Measurements from ENCODE around the gene TMEM270. TPM values are rescaled to one million over a fixed set of nuclear protein-coding genes. Genes with fewer than 3 reads are reported as not detected.
A peak's percentile ranks its signal among the peaks of the same experiment; 100 is the strongest.

The TMEM270 gene
- total RNA-seq, 1 experiment from 2014 or later: 0.28 TPM

GRCh38 chr7:73829921-73830680 is 30.9 kb upstream of the TMEM270 start:
- ChIA-PET CTCF (interaction anchor here (0.7 to 7.9 kb wide), 5 partner anchors 11 to 215 kb away, joined by 3 to 68 read pairs (median 4); partner anchors contain the start of genes ABHD11 and METTL27), POLR2A (interaction anchor here (0.6 to 5.7 kb wide), 5 partner anchors 11 to 89 kb away, joined by 3 to 91 read pairs (median 4); partner anchors contain the start of genes ABHD11 and METTL27)
- peaks cover 5% of the 10 kb centered on the region for H3K36me3 Mint-ChIP-seq
- H3K27me3 Mint-ChIP-seq (ENCODE audit: low read depth): peaks cover 2% of the 10 kb centered on the region
- H3K27ac Mint-ChIP-seq: peak overlapping the region; percentile 99
- H3K4me3 Mint-ChIP-seq: peak overlapping the region; percentile 74
- peaks cover 75% of the 10 kb centered on the region for H3K4me1 Mint-ChIP-seq
- H3K9me3 Mint-ChIP-seq: no peaks in the 10 kb centered on the region
- TF ChIP-seq SP1 (CRISPR knock-in tag; conservative IDR thresholded peaks at IDR 0.05): no peak
- ATAC-seq: no peak
- DNase-seq (ENCODE audit: low spot score): no peak

GRCh38 chr7:73830681-73831583 is 30.0 kb upstream of the TMEM270 start, which contains the start of gene CLDN4:
CLDN4 (plus strand) TSS chr7:73830996; CDS start chr7:73831202, 206 bp downstream.
- ATAC-seq (peak; percentile 14), DNase-seq (ENCODE audit: low spot score) (peak; percentile 80)
- peak within 1 kb of the TSS; percentile 74 for H3K4me3 Mint-ChIP-seq
- H3K36me3 Mint-ChIP-seq: peaks cover 5% of the 10 kb centered on the region
- TF ChIP-seq ZNF232 (CRISPR knock-in tag; IDR thresholded peaks at IDR 0.05) (no peak; the same call in 1 of the 2 replicates), IRF1 (CRISPR knock-in tag; IDR thresholded peaks at IDR 0.05) (0 out of 2 replicates have a peak, but pooled peaks have one; percentile 24), ZNF121 (CRISPR knock-in tag; IDR thresholded peaks at IDR 0.05) (peak; percentile 53; the same call in 1 of the 2 replicates), EMX1 (CRISPR knock-in tag; IDR thresholded peaks at IDR 0.05) (0 out of 2 replicates have a peak, but pooled peaks have one; percentile 47), MAX (CRISPR knock-in tag; IDR thresholded peaks at IDR 0.05) (peak; percentile 53), ZNF396 (CRISPR knock-in tag; IDR thresholded peaks at IDR 0.05; ENCODE audit: borderline replicate concordance) (no peak), KAT7 (CRISPR knock-in tag; IDR thresholded peaks at IDR 0.05; ENCODE audit: borderline replicate concordance) (peak; percentile 71; the same call in 1 of the 2 replicates), NFE2L1 (CRISPR knock-in tag; IDR thresholded peaks at IDR 0.05) (no peak), TP53 (CRISPR knock-in tag; IDR thresholded peaks at IDR 0.05) (0 out of 2 replicates have a peak, but pooled peaks have one; percentile 15), CTCF (IDR thresholded peaks at IDR 0.05) (no peak), PRDM15 (CRISPR knock-in tag; IDR thresholded peaks at IDR 0.05) (peak; percentile 41; the same call in 1 of the 2 replicates), GABPB1 (CRISPR knock-in tag; IDR thresholded peaks at IDR 0.05) (peak; percentile 51; the same call in 1 of the 2 replicates), ZNF138 (CRISPR knock-in tag; conservative IDR thresholded peaks at IDR 0.05) (no peak), SMAD3 (CRISPR knock-in tag; IDR thresholded peaks at IDR 0.05; ENCODE audit: borderline replicate concordance) (0 out of 2 replicates have a peak, but pooled peaks have one; percentile 57), FOXP1 (CRISPR knock-in tag; IDR thresholded peaks at IDR 0.05; ENCODE audit: borderline replicate concordance) (peak; percentile 18; the same call in 1 of the 2 replicates)
- ChIA-PET POLR2A (interaction anchor here (0.6 to 5.7 kb wide), 6 partner anchors 11 to 90 kb away, joined by 3 to 91 read pairs (median 12); partner anchors contain the start of genes ABHD11 and METTL27), CTCF (interaction anchor here (1.8 to 7.9 kb wide), 2 partner anchors 11 to 20 kb away, joined by 10 to 68 read pairs; partner anchors contain the start of gene METTL27)
- peak within 1 kb of the TSS; percentile 99 for H3K27ac Mint-ChIP-seq
- no peaks in the 10 kb centered on the region for H3K9me3 Mint-ChIP-seq
- peaks cover 74% of the 10 kb centered on the region for H3K4me1 Mint-ChIP-seq
- H3K27me3 Mint-ChIP-seq (ENCODE audit: low read depth): peaks cover 1% of the 10 kb centered on the region

Data from WTC11 (cell line).